Astrocyte (in vitro differentiated cells and primary cell): ENCODE results near the gene CTNNA2.
A peak's percentile ranks its signal among the peaks of the same experiment; 100 is the strongest.

Source experiments
- CTCF ChIP-seq: IDR thresholded peaks from 2 replicates; pipeline ENCODE4 v1.5.1; 2011; ENCODE audit warnings: low read depth, mild to moderate bottlenecking, inconsistent platforms, low read length, moderate library complexity; ENCODE audit not compliant: insufficient read depth
- EZH2 ChIP-seq: IDR thresholded peaks from 2 replicates; pipeline ENCODE4 v1.6.1; 2012; ENCODE audit warnings: mild to moderate bottlenecking, low read length, inconsistent platforms; ENCODE audit not compliant: insufficient read depth

- TF ChIP-seq CTCF (peak; percentile 54), EZH2 (no peak)
These were observed 375.0 kb downstream of the CTNNA2 start for GRCh38 chr2:79887747-79888374.
